Measurements from ENCODE around the gene HPGD.

DNA sequence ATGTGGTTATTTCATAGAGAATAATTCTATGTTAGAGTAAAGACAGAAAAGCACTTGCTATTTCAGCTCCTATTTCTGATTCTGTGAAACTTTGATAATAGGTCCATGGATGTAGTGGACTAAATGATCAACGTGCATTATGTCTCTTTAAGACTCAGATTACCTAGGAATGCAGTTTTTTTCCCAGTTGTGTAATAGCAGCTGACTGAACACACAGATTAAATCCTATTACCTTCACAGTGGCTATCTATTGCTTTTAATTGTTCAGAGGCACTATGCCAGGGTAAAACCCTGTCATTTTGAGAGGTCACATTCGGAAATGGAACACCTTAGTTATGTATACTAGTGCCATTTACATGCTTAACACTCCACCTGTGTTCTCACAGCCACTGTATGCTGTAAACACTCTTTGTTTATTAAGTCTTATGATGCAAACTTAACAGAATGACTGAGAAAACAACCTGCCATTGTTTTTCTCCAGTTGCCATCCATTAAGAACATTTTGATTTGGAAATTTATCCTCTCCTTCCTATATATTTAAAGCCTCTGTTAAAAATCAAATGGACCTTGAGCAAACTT is 70.5 kb downstream of the HPGD start:
- TF ChIP-seq POLR2A (IDR thresholded peaks at IDR 0.05; ENCODE audit: low read length) (no peak), GATA1 (IDR thresholded peaks at IDR 0.05; ENCODE audit: low read depth, low read length) (no peak)

Data from erythroblast (primary cell).